Activated naive CD8-positive, alpha-beta T cell treated with anti-CD3 and anti-CD28 coated beads, Interleukin-2, amount 50 U/mL, for 24 hours (primary cell): ENCODE measurements around the gene CTXND1.

Experiments used
- ATAC-seq: fragments of 150-1000 bp; cut with Tn5 transposase; one replicate; pipeline ENCODE4 v1.10.0; 2021
- DNase-seq: peaks from one replicate; pipeline ENCODE4 v3.0.0; 2021
- H3K27ac Mint-ChIP-seq: one replicate; pipeline ENCODE4 v1.8.0; 2021; ENCODE audit warnings: mild to moderate bottlenecking, mixed read lengths
- H3K27me3 Mint-ChIP-seq: one replicate; pipeline ENCODE4 v1.8.0; 2021; ENCODE audit warnings: mixed read lengths
- H3K36me3 Mint-ChIP-seq: one replicate; pipeline ENCODE4 v1.8.0; 2021; ENCODE audit warnings: low read depth, mixed read lengths
- H3K4me1 Mint-ChIP-seq: one replicate; pipeline ENCODE4 v1.8.0; 2021; ENCODE audit warnings: mixed read lengths
- H3K4me3 Mint-ChIP-seq: one replicate; pipeline ENCODE4 v1.8.0; 2021; ENCODE audit warnings: mild to moderate bottlenecking, moderate library complexity, mixed read lengths
- H3K9me3 Mint-ChIP-seq: one replicate; pipeline ENCODE4 v1.8.0; 2021; ENCODE audit warnings: mixed read lengths

Gene CTXND1

GRCh38 chr15:80208758-80209734 lies 43.0 kb downstream of the CTXND1 start:
- H3K27ac Mint-ChIP-seq, result no peak overlapping the region
- no peak for ATAC-seq
- H3K4me1 Mint-ChIP-seq, result no peaks in the 10 kb centered on the region

GRCh38 chr15:80207887-80208286 lies 44.1 kb downstream of the CTXND1 start:
- Mint-ChIP-seq H3K27ac (no peak overlapping the region), H3K4me3 (no peak overlapping the region), H3K27me3 (peaks cover 24% of the 10 kb centered on the region), H3K9me3 (no peaks in the 10 kb centered on the region), H3K4me1 (no peaks in the 10 kb centered on the region), H3K36me3 (no peaks in the 10 kb centered on the region)
- DNase-seq, result no peak
- no peak for ATAC-seq

More at GRCh38 chr15:80208758-80209734, 43.0 kb downstream of the CTXND1 start:
- H3K36me3 Mint-ChIP-seq, result no peaks in the 10 kb centered on the region
- H3K4me3 Mint-ChIP-seq, result no peak overlapping the region
- H3K27me3 Mint-ChIP-seq, result peaks cover 31% of the 10 kb centered on the region
- no peaks in the 10 kb centered on the region for H3K9me3 Mint-ChIP-seq
- DNase-seq, result no peak

GRCh38 chr15:80204231-80204630 lies 47.8 kb downstream of the CTXND1 start:
- no peak for DNase-seq
- Mint-ChIP-seq H3K4me1 (no peaks in the 10 kb centered on the region), H3K36me3 (no peaks in the 10 kb centered on the region), H3K9me3 (no peaks in the 10 kb centered on the region), H3K27ac (no peak overlapping the region), H3K4me3 (no peak overlapping the region), H3K27me3 (peaks cover 17% of the 10 kb centered on the region)
- ATAC-seq, result no peak

- H3K36me3 Mint-ChIP-seq, result no peaks in the 10 kb centered on the region
- no peak for ATAC-seq
- no peak overlapping the region for H3K27ac Mint-ChIP-seq
- peaks cover 15% of the 10 kb centered on the region for H3K27me3 Mint-ChIP-seq
- H3K4me3 Mint-ChIP-seq, result no peak overlapping the region
- DNase-seq, result no peak
- H3K4me1 Mint-ChIP-seq, result no peaks in the 10 kb centered on the region
- no peaks in the 10 kb centered on the region for H3K9me3 Mint-ChIP-seq
These were observed 48.6 kb downstream of the CTXND1 start for GRCh38 chr15:80203361-80203885.

GRCh38 chr15:80202641-80203360 lies 49.2 kb downstream of the CTXND1 start:
- H3K36me3 Mint-ChIP-seq, result no peaks in the 10 kb centered on the region
- H3K4me1 Mint-ChIP-seq, result no peaks in the 10 kb centered on the region
- H3K27me3 Mint-ChIP-seq, result peaks cover 13% of the 10 kb centered on the region
- no peak overlapping the region for H3K4me3 Mint-ChIP-seq
- ATAC-seq, result no peak
- no peaks in the 10 kb centered on the region for H3K9me3 Mint-ChIP-seq
- H3K27ac Mint-ChIP-seq, result no peak overlapping the region
- DNase-seq, result no peak

GRCh38 chr15:80202016-80202315 lies 50.0 kb downstream of the CTXND1 start:
- no peaks in the 10 kb centered on the region for H3K36me3 Mint-ChIP-seq
- peaks cover 8% of the 10 kb centered on the region for H3K27me3 Mint-ChIP-seq
- H3K27ac Mint-ChIP-seq, result no peak overlapping the region
- H3K4me1 Mint-ChIP-seq, result no peaks in the 10 kb centered on the region
- ATAC-seq (no peak), DNase-seq (no peak)
- no peak overlapping the region for H3K4me3 Mint-ChIP-seq
- no peaks in the 10 kb centered on the region for H3K9me3 Mint-ChIP-seq

GRCh38 chr15:80201256-80202015 lies 50.6 kb downstream of the CTXND1 start:
- no peak for DNase-seq
- H3K27ac Mint-ChIP-seq, result no peak overlapping the region
- H3K36me3 Mint-ChIP-seq, result no peaks in the 10 kb centered on the region
- H3K4me3 Mint-ChIP-seq, result no peak overlapping the region
- H3K27me3 Mint-ChIP-seq, result peaks cover 3% of the 10 kb centered on the region
- ATAC-seq, result no peak
- H3K4me1 Mint-ChIP-seq, result no peaks in the 10 kb centered on the region
- no peaks in the 10 kb centered on the region for H3K9me3 Mint-ChIP-seq

GRCh38 chr15:80199869-80200268 lies 52.1 kb downstream of the CTXND1 start:
- Mint-ChIP-seq H3K4me1 (no peaks in the 10 kb centered on the region), H3K36me3 (no peaks in the 10 kb centered on the region), H3K27me3 (peaks cover 2% of the 10 kb centered on the region), H3K4me3 (no peak overlapping the region), H3K9me3 (no peaks in the 10 kb centered on the region), H3K27ac (no peak overlapping the region)
- DNase-seq, result no peak
- ATAC-seq, result no peak

- peaks cover 2% of the 10 kb centered on the region for H3K27me3 Mint-ChIP-seq
- ATAC-seq (no peak), DNase-seq (no peak)
- no peak overlapping the region for H3K27ac Mint-ChIP-seq
- no peaks in the 10 kb centered on the region for H3K9me3 Mint-ChIP-seq
- no peak overlapping the region for H3K4me3 Mint-ChIP-seq
- no peaks in the 10 kb centered on the region for H3K4me1 Mint-ChIP-seq
- H3K36me3 Mint-ChIP-seq, result no peaks in the 10 kb centered on the region
These were observed 52.6 kb downstream of the CTXND1 start for GRCh38 chr15:80199366-80199765.

GRCh38 chr15:80194914-80195313 lies 57.1 kb downstream of the CTXND1 start:
- Mint-ChIP-seq H3K36me3 (no peaks in the 10 kb centered on the region), H3K4me3 (no peak overlapping the region), H3K27ac (no peak overlapping the region), H3K27me3 (no peaks in the 10 kb centered on the region), H3K9me3 (no peaks in the 10 kb centered on the region), H3K4me1 (no peaks in the 10 kb centered on the region)
- DNase-seq (no peak), ATAC-seq (no peak)

- no peak for ATAC-seq
- Mint-ChIP-seq H3K27me3 (no peaks in the 10 kb centered on the region), H3K9me3 (no peaks in the 10 kb centered on the region), H3K4me1 (no peaks in the 10 kb centered on the region), H3K4me3 (no peak overlapping the region), H3K36me3 (no peaks in the 10 kb centered on the region), H3K27ac (no peak overlapping the region)
- no peak for DNase-seq
These were observed 57.8 kb downstream of the CTXND1 start for GRCh38 chr15:80194186-80194585.

- no peak for ATAC-seq
- no peaks in the 10 kb centered on the region for H3K9me3 Mint-ChIP-seq
These were observed 60.0 kb downstream of the CTXND1 start for GRCh38 chr15:80191897-80192595.

GRCh38 chr15:80191198-80191597 lies 60.8 kb downstream of the CTXND1 start:
- no peak for ATAC-seq
- H3K27ac Mint-ChIP-seq, result no peak overlapping the region
- H3K4me1 Mint-ChIP-seq, result no peaks in the 10 kb centered on the region
- H3K36me3 Mint-ChIP-seq, result peaks cover 5% of the 10 kb centered on the region
- no peak overlapping the region for H3K4me3 Mint-ChIP-seq
- no peak for DNase-seq
- H3K27me3 Mint-ChIP-seq, result no peaks in the 10 kb centered on the region
- no peaks in the 10 kb centered on the region for H3K9me3 Mint-ChIP-seq

More at GRCh38 chr15:80191897-80192595, 60.0 kb downstream of the CTXND1 start:
- H3K27me3 Mint-ChIP-seq, result no peaks in the 10 kb centered on the region
- H3K27ac Mint-ChIP-seq, result no peak overlapping the region
- H3K4me1 Mint-ChIP-seq, result no peaks in the 10 kb centered on the region
- no peak overlapping the region for H3K4me3 Mint-ChIP-seq
- no peak for DNase-seq
- H3K36me3 Mint-ChIP-seq, result peaks cover 2% of the 10 kb centered on the region

- no peaks in the 10 kb centered on the region for H3K9me3 Mint-ChIP-seq
- DNase-seq, result no peak
- H3K4me3 Mint-ChIP-seq, result no peak overlapping the region
- H3K4me1 Mint-ChIP-seq, result no peaks in the 10 kb centered on the region
- no peak overlapping the region for H3K27ac Mint-ChIP-seq
- H3K27me3 Mint-ChIP-seq, result no peaks in the 10 kb centered on the region
- ATAC-seq, result no peak
- peaks cover 18% of the 10 kb centered on the region for H3K36me3 Mint-ChIP-seq
These were observed 63.8 kb downstream of the CTXND1 start for GRCh38 chr15:80188251-80188650.
